PFSK-1 (cell line): ENCODE data around the gene CHRNB1.

Experiments used
- FOXP2 ChIP-seq: optimal IDR thresholded peaks from 2 replicates; pipeline ENCODE3; 2011; ENCODE audit warnings: borderline replicate concordance, control low read depth, inconsistent platforms; ENCODE audit not compliant: insufficient read depth; ENCODE audit errors: extremely low read length, extremely low read depth
- POLR2AphosphoS5 ChIP-seq: IDR thresholded peaks from 2 replicates; pipeline ENCODE4 v1.6.1; 2012; ENCODE audit warnings: low read depth, mild to moderate bottlenecking, control low read depth, low read length, moderate library complexity
- REST ChIP-seq, 2 experiments: IDR thresholded peaks; 2 replicates each; pipeline versions ENCODE4 v1.6.1 to v1.8.0; 2011 to 2012; ENCODE audit warnings: low read depth in 2 of 2, low read length in 2 of 2, control low read depth in 1 of 2, inconsistent platforms in 1 of 2, mild to moderate bottlenecking in 1 of 2, moderate library complexity in 1 of 2; ENCODE audit not compliant: insufficient read depth in 1 of 2
- SIN3A ChIP-seq: IDR thresholded peaks from 2 replicates; pipeline ENCODE4 v1.6.1; 2012; ENCODE audit warnings: mild to moderate bottlenecking, low read length, moderate library complexity, borderline replicate concordance; ENCODE audit not compliant: insufficient read depth
- TAF1 ChIP-seq: IDR thresholded peaks from 2 replicates; pipeline ENCODE4 v1.6.1; 2012; ENCODE audit warnings: low read length, control low read depth, borderline replicate concordance; ENCODE audit not compliant: insufficient read depth

CHRNB1 gene

DNA sequence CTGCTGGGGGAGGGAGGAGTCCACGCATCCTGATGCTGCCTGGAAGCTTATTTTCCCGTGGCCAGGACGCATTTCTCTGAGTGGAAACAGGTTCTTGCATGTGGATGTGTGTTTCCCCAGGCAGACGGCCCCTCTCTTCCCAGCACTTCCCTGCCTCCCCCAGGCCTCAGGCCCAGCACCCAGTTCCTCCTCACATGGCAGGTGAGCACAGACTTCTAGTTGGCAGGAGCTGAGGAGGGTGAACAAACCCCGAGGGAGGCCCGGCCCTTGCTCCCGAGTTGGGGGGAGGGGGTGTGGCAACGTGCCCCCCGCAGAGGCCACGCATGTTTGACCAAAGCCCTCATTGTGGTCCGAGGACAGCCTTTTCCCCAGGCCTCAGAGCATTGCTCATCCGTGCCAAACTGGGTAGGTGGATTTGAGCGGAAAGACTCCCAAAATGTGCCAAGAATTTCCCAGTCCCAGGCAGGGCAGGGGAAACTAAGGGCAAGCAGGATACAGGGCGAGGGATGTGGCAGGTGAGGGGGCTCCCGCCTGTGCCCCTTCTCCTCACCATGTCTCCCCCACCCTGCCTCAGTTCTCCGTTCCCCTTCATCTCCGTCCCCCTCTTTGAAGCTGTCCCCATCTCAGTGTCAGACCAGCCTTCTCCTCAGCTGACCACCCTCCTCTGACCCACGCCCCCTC, 26.2 kb upstream of the CHRNB1 start:
- no peak for TF ChIP-seq SIN3A
- TF ChIP-seq TAF1 = no peak
- no peak for TF ChIP-seq FOXP2
- TF ChIP-seq REST (IDR thresholded peaks at IDR 0.05; ENCODE audit: insufficient read depth in 1 of 2, low read depth in 2 of 2, low read length in 2 of 2) = no peak
- TF ChIP-seq POLR2AphosphoS5 = no peak

GRCh38 chr17:7419819-7420610, 24.8 kb upstream of the CHRNB1 start, which contains the start of gene SPEM1:
SPEM1 (plus strand) TSS chr17:7420324; CDS start chr17:7420385, 61 bp downstream.
- TF ChIP-seq FOXP2 (no peak), REST (IDR thresholded peaks at IDR 0.05; ENCODE audit: insufficient read depth in 1 of 2, low read depth in 2 of 2, low read length in 2 of 2) (no peak), POLR2AphosphoS5 (no peak), TAF1 (no peak), SIN3A (no peak)

GRCh38 chr17:7421186-7421585, 23.7 kb upstream of the CHRNB1 start:
- TF ChIP-seq FOXP2 = no peak
- no peak for TF ChIP-seq TAF1
- no peak for TF ChIP-seq REST (IDR thresholded peaks at IDR 0.05; ENCODE audit: insufficient read depth in 1 of 2, low read depth in 2 of 2, low read length in 2 of 2)
- TF ChIP-seq SIN3A = no peak
- TF ChIP-seq POLR2AphosphoS5 = no peak

GRCh38 chr17:7423679-7424078, 21.2 kb upstream of the CHRNB1 start:
- TF ChIP-seq SIN3A (no peak), REST (IDR thresholded peaks at IDR 0.05; ENCODE audit: insufficient read depth in 1 of 2, low read depth in 2 of 2, low read length in 2 of 2) (no peak), TAF1 (no peak), FOXP2 (no peak), POLR2AphosphoS5 (no peak)
